CD4-positive, CD25-positive, alpha-beta regulatory T cell (primary cell): ENCODE measurements around the gene SIGLEC7. TPM values are rescaled to one million over a fixed set of nuclear protein-coding genes. Genes with fewer than 3 reads are reported as not detected.

Source experiments
- ATAC-seq, 2 donors: fragments of 150-1000 bp; cut with Tn5 transposase; one replicate each; pipeline ENCODE4 v1.10.0; 2021; ENCODE audit warnings: low read depth in 2 of 2, moderate number of reproducible peaks in 2 of 2, moderate library complexity in 1 of 2
- DNase-seq, 3 donors: peaks; one replicate each; pipeline versions ENCODE4 v3.0.0 to v3.0.0-alpha.2; 2012 to 2022; ENCODE audit warnings: mixed read lengths in 1 of 3
- H3K27ac ChIP-seq: one replicate; pipeline ENCODE4 v1.7.0; 2013; ENCODE audit warnings: mild to moderate bottlenecking, low read length; ENCODE audit not compliant: insufficient read depth, poor library complexity, severe bottlenecking
- H3K27me3 ChIP-seq: one replicate; pipeline ENCODE4 v1.7.0; 2013; ENCODE audit warnings: low read length; ENCODE audit not compliant: control insufficient read depth, insufficient read depth
- H3K36me3 ChIP-seq: one replicate; pipeline ENCODE4 v1.7.0; 2013; ENCODE audit warnings: mild to moderate bottlenecking, low read length, moderate library complexity; ENCODE audit not compliant: control insufficient read depth, insufficient read depth
- H3K4me1 ChIP-seq: 2 replicates; pipeline ENCODE4 v1.7.0; 2013; ENCODE audit warnings: mild to moderate bottlenecking, low read length; ENCODE audit not compliant: insufficient read depth, control insufficient read depth, poor library complexity, severe bottlenecking
- H3K4me3 ChIP-seq: one replicate; pipeline ENCODE4 v1.7.0; 2013; ENCODE audit warnings: low read depth, mild to moderate bottlenecking, low read length, moderate library complexity
- H3K9me3 ChIP-seq, 2 experiments: 1 replicate in 1 of 2; 2 replicates in 1 of 2; pipeline ENCODE4 v1.7.0; 2013; ENCODE audit warnings: low read length in 2 of 2, mild to moderate bottlenecking in 1 of 2, moderate library complexity in 1 of 2; ENCODE audit not compliant: control insufficient read depth in 2 of 2
- H3K27ac Mint-ChIP-seq, 3 donors: one replicate each; pipeline ENCODE4 v1.8.0; 2020 to 2022; ENCODE audit warnings: mild to moderate bottlenecking in 3 of 3, mixed read lengths in 3 of 3, moderate library complexity in 2 of 3
- H3K27me3 Mint-ChIP-seq: one replicate; pipeline ENCODE4 v1.8.0; 2022; ENCODE audit warnings: mild to moderate bottlenecking, mixed read lengths
- H3K36me3 Mint-ChIP-seq: one replicate; pipeline ENCODE4 v1.8.0; 2020; ENCODE audit warnings: mixed read lengths
- H3K4me1 Mint-ChIP-seq, 4 donors: one replicate each; pipeline ENCODE4 v1.8.0; 2020 to 2022; ENCODE audit warnings: mixed read lengths in 4 of 4, mild to moderate bottlenecking in 1 of 4
- H3K4me3 Mint-ChIP-seq, 4 donors: one replicate each; pipeline ENCODE4 v1.8.0; 2020 to 2022; ENCODE audit warnings: mild to moderate bottlenecking in 4 of 4, mixed read lengths in 4 of 4, moderate library complexity in 3 of 4
- H3K9me3 Mint-ChIP-seq, 7 donors: one replicate each; pipeline ENCODE4 v1.8.0; 2020 to 2022; ENCODE audit warnings: mixed read lengths in 7 of 7, mild to moderate bottlenecking in 3 of 7, moderate library complexity in 2 of 7
- polyA plus RNA-seq, 4 donors: library from polyadenylated mRNA; unstranded; fragments of 300-500 nt; fragmentation: Illumina TruSeq; gene quantifications; one replicate each; pipeline ENCODE4 v1.2.3, GENCODE V29; 2021
- total RNA-seq: library from RNA; stranded (reverse); gene quantifications from one replicate; pipeline ENCODE4 v1.2.3, GENCODE V29; 2022

The SIGLEC7 gene
- total and polyA plus RNA-seq, 5 donors from 2014 or later, result not detected

DNA sequence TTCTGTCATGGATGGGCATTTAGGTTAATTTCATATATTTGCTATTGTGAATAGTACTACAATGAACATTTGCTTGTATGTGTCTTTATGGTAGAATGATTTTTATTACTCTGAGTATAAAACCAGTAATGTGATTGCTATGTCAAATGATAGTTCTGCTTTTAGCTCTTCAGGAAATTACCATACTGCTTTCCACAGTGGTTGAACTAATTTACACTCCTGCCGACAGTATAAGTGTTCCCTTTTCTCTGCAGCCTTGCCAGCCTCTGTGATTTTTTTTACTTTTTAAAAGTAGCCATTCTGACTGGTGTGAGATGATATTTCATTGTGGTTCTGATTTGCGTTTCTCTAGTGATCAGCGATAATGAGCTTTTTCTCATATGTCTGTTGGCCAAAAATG is 6.5 kb downstream of the SIGLEC7 start:
- Mint-ChIP-seq H3K36me3 (peaks cover 7% of the 10 kb centered on the region), H3K4me1 (peaks cover 0 to 11% (median 3%) of the 10 kb centered on the region in 4 donors), H3K9me3 (peaks cover 0 to 1% (median 0%) of the 10 kb centered on the region in 7 donors), H3K27me3 (peaks cover 22% of the 10 kb centered on the region), H3K27ac (peak overlapping the region in 2 of 3 donors; percentile 0 to 4), H3K4me3 (no peak overlapping the region)
- Histone ChIP-seq H3K36me3 (no peaks in the 10 kb centered on the region), H3K4me1 (no peaks in the 10 kb centered on the region), H3K9me3 (no peaks in the 10 kb centered on the region), H3K4me3 (no peak overlapping the region), H3K27me3 (peaks cover 9% of the 10 kb centered on the region), H3K27ac (no peak overlapping the region)
- no peak for ATAC-seq
- no peak for DNase-seq

DNA sequence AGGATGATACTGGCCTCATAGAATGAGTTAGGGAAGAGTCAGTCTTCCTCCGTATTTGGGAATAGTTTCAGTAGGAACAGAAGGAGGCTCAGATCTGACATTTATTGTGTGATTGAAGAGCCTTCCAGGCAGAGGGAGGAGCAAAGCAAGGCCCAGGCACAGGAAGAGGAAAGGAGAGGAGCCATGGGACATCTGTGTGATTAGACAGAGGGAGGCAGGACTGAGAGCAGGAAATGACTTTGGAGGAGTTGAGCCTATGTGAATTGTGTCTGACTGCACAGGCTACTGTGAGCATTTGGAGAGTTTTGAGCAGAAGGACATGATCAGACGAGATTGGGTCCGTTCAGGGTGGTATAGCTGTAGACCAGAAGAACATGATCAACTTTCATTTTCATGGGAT is 8.5 kb downstream of the SIGLEC7 start:
- Mint-ChIP-seq H3K4me3 (no peak overlapping the region), H3K9me3 (peaks cover 0 to 1% (median 0%) of the 10 kb centered on the region in 7 donors), H3K4me1 (peaks cover 0 to 11% (median 3%) of the 10 kb centered on the region in 4 donors), H3K27me3 (peaks cover 22% of the 10 kb centered on the region), H3K27ac (peak overlapping the region in 2 of 3 donors; percentile 1 to 13), H3K36me3 (peaks cover 7% of the 10 kb centered on the region)
- Histone ChIP-seq H3K27ac (no peak overlapping the region), H3K4me1 (no peaks in the 10 kb centered on the region), H3K9me3 (no peaks in the 10 kb centered on the region), H3K4me3 (no peak overlapping the region), H3K36me3 (no peaks in the 10 kb centered on the region), H3K27me3 (peaks cover 9% of the 10 kb centered on the region)
- DNase-seq (no peak), ATAC-seq (no peak)

DNA sequence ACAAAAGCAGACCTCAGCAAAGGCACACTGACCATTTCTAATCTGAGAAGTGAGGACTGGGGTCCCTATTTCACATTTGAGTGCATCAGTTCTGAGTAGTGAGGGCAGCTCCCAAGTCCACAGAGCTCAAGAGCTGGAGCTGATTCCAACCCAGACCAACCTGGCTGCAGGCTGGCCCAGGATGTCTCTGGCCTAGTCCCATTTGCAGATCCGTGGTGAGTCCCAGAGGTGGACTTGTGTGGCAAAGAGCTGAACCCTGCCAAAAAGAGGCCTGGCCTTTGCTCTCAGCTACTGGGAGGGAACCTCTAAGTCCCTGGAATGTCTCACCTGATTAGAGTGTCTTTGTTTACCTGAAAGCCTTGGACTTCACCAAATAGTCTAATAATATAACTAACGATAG is 14.6 kb downstream of the SIGLEC7 start:
- no peak overlapping the region for H3K27ac ChIP-seq
- no peak for DNase-seq
- H3K36me3 Mint-ChIP-seq, result no peaks in the 10 kb centered on the region
- H3K4me1 Mint-ChIP-seq, result peaks cover 0 to 9% (median 8%) of the 10 kb centered on the region in 4 donors
- peak overlapping the region in 1 of 3 donors; percentile 19 for H3K27ac Mint-ChIP-seq
- H3K36me3 ChIP-seq, result no peaks in the 10 kb centered on the region
- H3K27me3 ChIP-seq, result peaks cover 4% of the 10 kb centered on the region
- H3K9me3 Mint-ChIP-seq, result no peaks in the 10 kb centered on the region
- H3K27me3 Mint-ChIP-seq, result peaks cover 14% of the 10 kb centered on the region
- no peak overlapping the region for H3K4me3 ChIP-seq
- no peak overlapping the region for H3K4me3 Mint-ChIP-seq
- H3K9me3 ChIP-seq, result no peaks in the 10 kb centered on the region
- ATAC-seq, result no peak
- peaks cover 5% of the 10 kb centered on the region for H3K4me1 ChIP-seq

DNA sequence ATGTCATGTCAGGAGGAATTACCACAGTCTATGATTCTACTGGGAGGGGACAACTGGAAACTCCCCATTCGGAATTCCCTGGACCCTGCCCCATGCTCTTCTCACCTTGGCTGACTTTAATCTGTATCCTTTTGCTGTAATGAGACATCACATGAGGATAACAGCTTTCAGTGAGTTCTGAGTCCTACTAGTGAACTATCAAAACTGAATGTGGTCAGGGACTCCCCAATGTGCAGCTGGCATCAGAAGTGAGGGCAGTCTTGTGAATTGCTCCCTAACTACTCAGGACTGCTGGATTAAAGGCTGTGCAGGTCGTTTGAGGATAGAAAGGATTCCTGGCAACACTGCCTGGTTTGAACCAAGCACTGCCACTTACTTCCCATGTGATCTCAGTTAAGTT is 15.2 kb downstream of the SIGLEC7 start:
- no peak for ATAC-seq
- Mint-ChIP-seq H3K4me3 (no peak overlapping the region), H3K27me3 (peaks cover 8% of the 10 kb centered on the region), H3K27ac (no peak overlapping the region), H3K36me3 (no peaks in the 10 kb centered on the region), H3K4me1 (peaks cover 0 to 9% (median 8%) of the 10 kb centered on the region in 4 donors), H3K9me3 (no peaks in the 10 kb centered on the region)
- Histone ChIP-seq H3K9me3 (no peaks in the 10 kb centered on the region), H3K4me3 (no peak overlapping the region), H3K27ac (no peak overlapping the region), H3K36me3 (no peaks in the 10 kb centered on the region), H3K4me1 (peaks cover 5% of the 10 kb centered on the region), H3K27me3 (no peaks in the 10 kb centered on the region)
- DNase-seq, result no peak

DNA sequence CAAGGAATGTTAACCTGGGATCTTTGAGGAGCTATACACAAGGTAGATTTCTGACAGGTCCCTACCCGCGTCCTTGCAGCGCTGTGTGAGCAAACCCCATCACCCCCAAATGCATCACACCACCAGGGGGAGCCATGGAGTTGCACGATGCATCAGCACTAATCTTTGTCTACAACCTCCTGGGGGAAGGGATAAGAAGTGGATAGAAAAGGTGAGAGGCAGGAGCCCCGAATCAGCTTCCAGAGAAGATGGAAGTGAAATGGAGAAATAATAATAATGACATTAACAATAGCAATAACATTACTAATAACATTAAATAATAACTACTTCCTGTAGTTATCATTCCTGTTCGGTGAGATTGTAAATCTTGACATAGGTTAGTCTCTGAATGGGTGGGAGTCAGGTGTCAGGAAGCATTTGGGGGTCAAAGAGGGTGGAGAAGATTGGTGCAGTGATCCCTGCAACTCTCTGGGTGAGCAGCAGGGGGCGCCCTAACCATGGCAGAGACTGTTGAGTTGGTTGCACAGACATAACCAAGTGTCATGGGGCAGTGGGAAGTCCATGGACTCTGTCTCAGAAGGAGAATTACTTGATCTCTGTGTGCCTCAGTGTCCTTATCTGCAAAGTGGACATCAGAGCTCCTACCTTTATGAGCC is 16.5 kb downstream of the SIGLEC7 start:
- no peaks in the 10 kb centered on the region for H3K27me3 ChIP-seq
- DNase-seq (peak; percentile 43 to 81 (median 62)), ATAC-seq (peak; percentile 59 to 64)
- H3K4me1 ChIP-seq, result peaks cover 5% of the 10 kb centered on the region
- peak overlapping the region in 2 of 3 donors; percentile 46 to 66 for H3K27ac Mint-ChIP-seq
- H3K9me3 ChIP-seq, result no peaks in the 10 kb centered on the region
- H3K9me3 Mint-ChIP-seq, result no peaks in the 10 kb centered on the region
- H3K27me3 Mint-ChIP-seq, result peaks cover 4% of the 10 kb centered on the region
- H3K4me3 Mint-ChIP-seq, result no peak overlapping the region
- H3K4me3 ChIP-seq, result peak overlapping the region; percentile 19
- H3K36me3 ChIP-seq, result no peaks in the 10 kb centered on the region
- H3K4me1 Mint-ChIP-seq, result peaks cover 0 to 9% (median 8%) of the 10 kb centered on the region in 4 donors
- no peak overlapping the region for H3K27ac ChIP-seq
- H3K36me3 Mint-ChIP-seq, result no peaks in the 10 kb centered on the region

DNA sequence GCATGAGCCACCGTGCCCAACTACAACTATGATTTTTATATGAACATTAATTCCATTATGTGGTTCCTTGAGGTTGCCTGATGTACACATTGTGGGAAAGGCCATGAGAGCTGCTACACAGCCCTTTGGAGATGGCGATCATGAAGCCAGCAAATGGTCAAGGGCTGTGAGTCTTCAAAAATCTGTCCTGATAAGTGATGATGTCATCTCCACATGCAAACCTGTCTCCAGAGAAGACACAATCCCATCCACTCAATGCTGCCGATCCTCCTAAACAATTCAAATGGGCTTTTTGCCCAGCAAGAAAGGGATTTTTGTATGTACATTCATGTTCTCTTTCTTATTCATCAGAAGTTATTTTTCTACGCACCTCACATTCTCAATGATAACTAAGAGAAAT is 17.6 kb downstream of the SIGLEC7 start:
- Histone ChIP-seq H3K27me3 (no peaks in the 10 kb centered on the region), H3K4me1 (peaks cover 5% of the 10 kb centered on the region), H3K4me3 (no peak overlapping the region), H3K9me3 (no peaks in the 10 kb centered on the region), H3K27ac (no peak overlapping the region), H3K36me3 (no peaks in the 10 kb centered on the region)
- ATAC-seq, result no peak
- Mint-ChIP-seq H3K4me3 (no peak overlapping the region), H3K4me1 (peaks cover 4 to 9% (median 8%) of the 10 kb centered on the region in 4 donors), H3K27ac (no peak overlapping the region), H3K9me3 (no peaks in the 10 kb centered on the region), H3K36me3 (no peaks in the 10 kb centered on the region), H3K27me3 (peaks cover 4% of the 10 kb centered on the region)
- no peak for DNase-seq

DNA sequence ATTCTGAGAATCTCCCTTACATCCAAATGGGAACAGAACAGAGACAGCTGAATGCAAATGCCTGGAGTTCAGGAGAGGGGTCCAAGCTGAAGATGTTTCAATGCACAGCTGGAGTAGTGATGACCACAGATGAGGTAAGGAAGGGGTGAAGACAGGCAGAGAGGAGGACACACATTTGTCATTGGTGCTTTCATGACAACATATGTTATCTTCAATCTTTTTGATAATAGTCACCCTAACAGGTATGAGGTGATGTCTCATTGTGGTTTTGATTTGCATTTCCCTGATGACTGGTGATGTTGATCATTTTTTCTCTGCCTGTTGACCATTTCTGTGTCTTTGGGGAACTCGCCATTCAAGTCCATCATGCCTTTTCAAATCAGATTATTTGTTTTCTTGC is 19.2 kb downstream of the SIGLEC7 start:
- DNase-seq (peak in 1 of 3 donors; percentile 14), ATAC-seq (no peak)
- H3K4me1 Mint-ChIP-seq, result peaks cover 4 to 9% (median 8%) of the 10 kb centered on the region in 4 donors
- H3K4me3 ChIP-seq, result no peak overlapping the region
- no peaks in the 10 kb centered on the region for H3K36me3 ChIP-seq
- H3K4me3 Mint-ChIP-seq, result no peak overlapping the region
- H3K27me3 Mint-ChIP-seq, result peaks cover 4% of the 10 kb centered on the region
- no peaks in the 10 kb centered on the region for H3K36me3 Mint-ChIP-seq
- H3K4me1 ChIP-seq, result peaks cover 5% of the 10 kb centered on the region
- no peaks in the 10 kb centered on the region for H3K9me3 ChIP-seq
- no peaks in the 10 kb centered on the region for H3K9me3 Mint-ChIP-seq
- H3K27ac ChIP-seq, result no peak overlapping the region
- H3K27ac Mint-ChIP-seq, result no peak overlapping the region
- H3K27me3 ChIP-seq, result no peaks in the 10 kb centered on the region

DNA sequence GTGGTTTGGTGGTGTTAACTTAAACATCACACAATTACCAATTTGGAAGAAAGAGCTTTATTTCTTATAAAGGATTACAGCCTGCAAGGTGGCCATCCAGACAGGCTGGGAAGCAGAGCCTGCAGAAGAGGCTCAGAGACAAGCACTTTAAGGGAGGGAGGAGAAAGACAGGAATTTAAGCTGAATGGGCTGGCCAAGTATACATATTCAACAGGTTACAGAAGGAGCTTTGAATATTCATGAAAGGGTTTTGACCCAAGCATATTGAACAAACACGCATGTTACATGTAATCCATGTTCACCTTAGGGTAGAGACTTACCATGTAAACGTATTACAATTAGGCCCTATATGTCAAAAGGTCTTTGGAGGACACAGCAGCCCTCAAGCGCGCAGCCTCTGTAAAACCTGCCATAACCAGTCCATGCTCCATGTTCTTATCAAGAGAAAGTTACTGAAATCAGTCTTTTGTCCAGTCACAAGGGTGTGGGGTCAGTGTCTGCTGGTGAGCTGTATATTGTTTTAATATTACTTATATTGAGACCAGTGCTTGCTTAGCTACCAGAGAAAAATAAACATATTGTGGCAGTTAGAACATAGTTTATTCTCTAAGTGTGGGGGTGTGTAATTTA is 19.9 kb downstream of the SIGLEC7 start:
- Histone ChIP-seq H3K4me3 (no peak overlapping the region), H3K27ac (no peak overlapping the region), H3K36me3 (no peaks in the 10 kb centered on the region), H3K4me1 (peaks cover 7% of the 10 kb centered on the region), H3K9me3 (no peaks in the 10 kb centered on the region), H3K27me3 (no peaks in the 10 kb centered on the region)
- H3K36me3 Mint-ChIP-seq, result no peaks in the 10 kb centered on the region
- no peak for DNase-seq
- ATAC-seq, result no peak
- H3K4me1 Mint-ChIP-seq, result peaks cover 4 to 16% (median 9%) of the 10 kb centered on the region in 4 donors
- H3K27me3 Mint-ChIP-seq, result peaks cover 3% of the 10 kb centered on the region
- no peaks in the 10 kb centered on the region for H3K9me3 Mint-ChIP-seq
- H3K27ac Mint-ChIP-seq, result no peak overlapping the region
- H3K4me3 Mint-ChIP-seq, result no peak overlapping the region
